Hematopoietic multipotent progenitor cell treated with erythropoietin and hydrocortisone succinate and interleukin-3 and kit ligand, for 17 days (in vitro differentiated cells): ENCODE data around the gene GBP1.

ENCODE experiments used
- DNase-seq: peaks from one replicate; pipeline ENCODE4 v3.0.0-alpha.2; 2015; ENCODE audit warnings: low spot score

Gene GBP1

DNA sequence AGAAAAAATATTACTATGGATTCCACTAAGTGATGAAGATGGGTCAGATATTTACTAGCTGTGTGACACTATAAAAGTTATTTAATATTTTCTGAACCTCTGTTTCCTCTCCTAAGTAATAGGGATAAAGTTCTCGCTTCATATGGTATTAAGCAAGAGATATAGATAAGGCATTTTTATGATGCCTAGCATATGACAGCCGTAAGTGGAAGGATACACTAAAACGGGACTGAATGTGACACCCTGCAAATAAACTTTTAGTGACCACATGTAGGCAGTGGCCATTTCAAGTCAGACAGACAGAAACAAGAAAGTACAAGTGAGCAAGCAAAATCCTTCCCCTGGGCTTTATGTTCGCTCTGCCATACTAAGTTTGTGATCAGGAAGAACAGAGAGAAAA is 56.5 kb downstream of the GBP1 start:
- DNase-seq, result no peak

GRCh38 chr1:89005286-89006151 is 59.5 kb downstream of the GBP1 start:
- DNase-seq, result no peak
